ENCODE measurements around the gene SPRYD7.
"Not testable (repeated sequence)": the region's sequence is repeated elsewhere in the genome, so short reads cannot be mapped to it uniquely, and the experiment has no call there.

The SPRYD7 gene

DNA sequence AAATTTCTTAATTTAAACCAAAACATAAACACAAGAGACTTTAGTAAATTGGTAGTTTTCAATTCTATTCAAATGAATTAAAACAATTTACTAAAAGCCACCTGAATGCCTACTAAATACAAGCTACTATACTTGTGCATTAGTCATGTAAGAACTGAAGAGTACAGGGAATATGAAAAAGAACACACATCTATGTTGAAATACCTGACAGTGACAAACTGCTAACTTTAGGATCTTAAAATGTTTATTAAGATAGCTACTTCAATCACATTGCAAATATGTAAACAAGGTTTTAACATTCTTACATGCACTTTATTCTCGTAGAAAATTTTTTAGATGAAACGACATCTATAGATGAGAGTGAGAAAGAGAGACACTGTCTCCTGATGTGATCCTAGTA lies 4.1 kb downstream of the SPRYD7 start:
- no peak for FAIRE-seq

DNA sequence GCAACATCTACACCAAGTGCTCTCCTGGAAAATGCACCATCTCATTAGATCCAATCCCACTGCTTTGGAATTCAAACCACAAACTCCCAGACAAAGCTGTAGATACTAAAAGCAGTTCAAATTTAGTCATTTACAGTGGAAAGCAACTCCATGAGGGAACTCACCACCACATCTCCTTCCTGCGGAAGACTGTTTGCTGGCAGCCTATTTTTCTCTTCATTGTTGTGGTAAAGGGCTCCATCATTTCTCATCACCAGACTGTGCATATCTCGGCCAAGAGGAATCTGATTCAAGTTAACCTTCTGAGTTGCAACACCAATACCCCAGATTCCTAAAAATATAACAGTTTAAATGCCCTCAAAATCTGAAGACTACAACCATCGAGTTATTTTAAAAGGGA lies 8.4 kb downstream of the SPRYD7 start:
- no peak for FAIRE-seq

- no peak for FAIRE-seq
These were observed 10.2 kb downstream of the SPRYD7 start for GRCh38 chr13:49925881-49926418.

DNA sequence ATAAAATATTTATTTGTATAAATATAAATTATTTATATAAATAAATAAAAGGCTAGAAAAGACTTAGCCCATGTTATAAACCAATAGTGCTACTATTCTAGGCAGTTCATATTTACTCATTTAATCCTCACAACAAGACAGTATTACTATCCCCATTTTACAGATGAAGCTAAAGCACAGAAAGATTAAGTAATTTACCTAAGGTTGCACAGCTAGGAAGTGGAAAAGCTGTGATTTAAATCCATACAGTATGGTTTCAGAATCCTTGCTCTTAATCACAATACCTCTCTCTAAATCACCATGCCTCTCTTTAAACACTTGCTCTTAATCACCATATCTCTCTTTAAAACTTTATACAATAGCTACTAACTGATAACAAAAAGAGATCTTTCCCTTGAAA lies 13.8 kb downstream of the SPRYD7 start:
- FAIRE-seq = no peak

GRCh38 chr13:49920969-49921368 lies 15.2 kb downstream of the SPRYD7 start:
- not testable (repeated sequence) for FAIRE-seq

DNA sequence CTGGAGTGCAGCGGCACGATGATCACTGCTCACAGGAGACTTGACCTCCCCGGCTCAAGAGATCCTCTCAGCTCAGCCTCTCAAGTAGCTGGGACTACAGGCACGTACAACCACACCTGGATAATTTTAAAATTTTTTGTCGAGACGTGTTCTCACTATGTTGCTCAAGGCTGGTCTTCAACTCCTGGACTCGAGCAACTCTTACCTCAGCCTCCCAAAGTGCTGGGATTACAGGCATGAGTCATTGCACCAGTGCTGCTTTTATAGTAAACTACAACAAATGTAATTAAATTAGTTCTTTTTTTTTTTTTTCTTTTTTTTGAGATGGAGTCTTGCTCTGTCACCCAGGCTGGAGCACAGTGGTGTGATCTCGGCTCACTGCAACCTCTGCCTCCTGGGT lies 18.0 kb downstream of the SPRYD7 start:
- FAIRE-seq = not testable (repeated sequence)

DNA sequence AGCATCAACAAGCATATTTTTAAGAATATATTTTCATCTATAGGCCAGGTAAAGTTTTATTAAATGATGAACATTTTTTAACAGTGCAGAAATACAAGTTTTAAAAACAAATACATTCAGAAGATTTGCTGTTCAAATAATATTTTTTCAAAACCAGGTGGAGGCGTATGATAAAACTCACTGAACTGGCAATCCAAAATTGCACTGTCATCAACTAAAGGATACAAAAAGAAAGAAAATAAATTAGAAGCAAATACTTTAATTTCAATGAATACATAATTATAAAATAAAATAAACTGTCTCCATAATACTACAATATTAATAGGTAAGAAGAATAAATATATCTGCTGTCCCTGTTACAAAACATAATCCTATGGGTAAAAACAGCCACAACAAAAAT lies 21.2 kb downstream of the SPRYD7 start:
- peak; percentile 5 for FAIRE-seq

GRCh38 chr13:49908637-49909036 lies 27.5 kb downstream of the SPRYD7 start:
- FAIRE-seq = no peak

DNA sequence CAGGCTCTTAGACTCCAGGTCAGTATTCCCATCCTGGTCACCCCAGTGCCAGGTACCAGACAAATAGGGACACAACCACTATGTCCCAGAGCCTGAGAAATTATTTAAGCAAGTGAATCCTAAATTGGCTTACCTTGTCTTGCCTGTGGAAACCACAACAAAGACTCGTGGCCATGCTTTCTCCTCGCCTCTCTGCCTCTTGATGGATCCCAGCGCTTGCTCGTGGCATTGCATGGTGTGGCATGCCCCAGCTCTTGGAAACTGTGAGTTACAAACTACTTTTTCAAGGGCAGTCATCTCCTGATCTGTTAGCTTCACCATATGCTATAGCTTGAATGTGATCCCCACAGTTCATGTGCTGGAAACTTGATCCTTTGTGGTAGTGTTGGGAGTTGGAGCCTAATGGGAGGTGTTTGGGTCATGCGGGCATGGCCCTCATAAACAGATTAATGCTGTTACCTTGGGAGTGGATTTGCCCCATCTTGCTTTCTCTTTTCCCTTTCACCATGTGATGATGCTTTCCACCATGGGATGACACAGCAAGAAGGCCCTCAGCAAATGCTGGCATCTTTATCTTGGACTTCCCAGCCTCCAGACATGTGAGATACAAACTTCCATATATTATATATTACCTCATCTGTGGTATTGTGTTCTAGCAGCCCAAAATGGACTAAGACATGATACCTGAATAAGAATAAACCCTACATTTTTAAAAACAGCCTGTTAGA lies 31.2 kb downstream of the SPRYD7 start:
- no peak for FAIRE-seq

- no peak for FAIRE-seq
These were observed 37.3 kb downstream of the SPRYD7 start for GRCh38 chr13:49898792-49899191.

DNA sequence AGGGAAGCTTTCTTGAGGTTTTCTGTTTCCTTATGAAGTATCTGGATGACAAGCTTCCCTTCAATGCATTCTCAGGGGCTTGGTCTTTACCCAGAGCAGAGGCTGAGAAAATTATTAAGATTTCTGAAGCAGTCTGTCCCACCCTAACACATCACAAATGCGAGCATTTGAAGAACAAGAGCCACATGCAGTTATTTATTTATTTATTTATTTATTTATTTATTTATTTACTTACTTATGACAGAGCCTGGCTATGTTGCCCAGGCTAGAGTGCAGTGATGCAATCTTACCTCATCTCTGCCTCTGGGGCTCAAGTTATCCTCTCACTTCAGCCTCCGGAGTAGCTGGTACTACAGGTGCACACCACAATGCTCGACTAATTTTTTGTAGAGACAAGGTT lies 38.4 kb downstream of the SPRYD7 start:
- no peak for FAIRE-seq

- no peak for FAIRE-seq
These were observed 40.3 kb downstream of the SPRYD7 start for GRCh38 chr13:49895826-49896225.

- no peak for FAIRE-seq
These were observed 42.5 kb downstream of the SPRYD7 start for GRCh38 chr13:49893591-49893990.

DNA sequence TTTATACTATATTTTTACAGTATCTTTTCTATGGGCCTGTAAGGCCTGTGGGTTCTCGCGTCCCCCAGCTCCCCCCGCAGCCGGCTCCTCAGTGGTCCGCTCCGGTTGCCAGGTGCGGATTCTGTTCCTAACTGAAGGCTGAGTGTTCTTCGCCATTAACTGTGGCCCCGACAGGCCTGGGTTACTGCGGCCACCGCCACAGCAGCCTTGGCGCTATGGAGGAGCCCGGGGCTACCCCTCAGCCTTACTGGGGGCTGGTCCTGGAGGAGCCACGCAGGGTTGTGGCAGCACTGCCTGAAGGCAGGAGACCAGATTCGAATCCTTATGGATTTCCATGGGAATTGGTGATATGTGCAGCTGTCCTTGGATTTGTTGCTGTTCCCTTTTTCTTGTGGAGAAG lies 45.8 kb downstream of the SPRYD7 start:
- FAIRE-seq = no peak

DNA sequence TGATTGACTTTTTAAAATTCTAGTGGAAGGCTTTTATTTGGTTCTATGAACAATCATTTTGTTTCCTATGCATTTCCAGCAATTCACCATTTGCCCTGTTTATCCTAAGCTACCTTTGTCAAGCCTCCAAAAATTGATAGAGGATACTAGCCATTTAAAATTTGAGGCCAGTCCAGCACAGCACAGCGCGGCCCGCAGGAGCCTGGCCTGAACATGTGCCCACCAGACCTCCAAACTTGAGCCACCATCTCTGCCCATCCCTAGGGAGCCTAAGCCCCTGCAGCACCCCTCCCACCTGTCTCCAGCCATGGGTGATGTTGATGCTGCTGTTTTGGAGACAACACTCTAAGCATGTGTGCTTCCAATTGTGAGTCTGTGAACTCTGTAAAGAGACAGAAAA lies 57.5 kb downstream of the SPRYD7 start:
- no peak for FAIRE-seq

- FAIRE-seq = no peak
These were observed 58.4 kb downstream of the SPRYD7 start for GRCh38 chr13:49877629-49878218.

GRCh38 chr13:49874430-49874829 lies 61.7 kb downstream of the SPRYD7 start:
- no peak for FAIRE-seq

GRCh38 chr13:49869519-49869918 lies 66.6 kb downstream of the SPRYD7 start:
- FAIRE-seq = no peak

GRCh38 chr13:49867834-49868233 lies 68.3 kb downstream of the SPRYD7 start:
- no peak for FAIRE-seq

DNA sequence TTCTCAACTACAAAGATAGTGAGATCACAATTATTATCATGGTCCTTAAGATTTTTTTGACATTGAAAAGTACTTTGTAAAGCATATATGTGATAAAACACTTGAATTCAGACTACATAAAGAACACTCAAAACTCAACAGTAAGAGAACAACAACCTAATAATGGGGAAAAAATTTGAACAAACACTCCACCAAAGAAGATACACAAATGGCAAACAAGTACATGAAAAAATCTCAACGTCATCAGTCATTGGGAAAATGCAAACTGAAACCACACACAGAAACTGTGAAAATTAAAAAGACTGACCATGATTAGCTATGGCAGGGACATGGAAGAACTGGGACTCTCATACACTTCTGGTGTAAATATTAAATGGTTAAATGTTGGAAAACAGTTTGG lies 70.9 kb downstream of the SPRYD7 start:
- FAIRE-seq = no peak

GRCh38 chr13:49864509-49864908 lies 71.6 kb downstream of the SPRYD7 start:
- FAIRE-seq = no peak

Data from colon (tissue), 2 donors.